Fibroblast of the aortic adventitia (primary cell): Measurements from ENCODE around the gene NELFA. TPM values are rescaled to one million over a fixed set of nuclear protein-coding genes. Genes with fewer than 3 reads are reported as not detected.

Source experiments
- DNase-seq: peaks from one replicate; pipeline ENCODE4 v3.0.0-alpha.2; 2010; ENCODE audit warnings: low read depth
- H3K4me3 ChIP-seq: 2 replicates; pipeline ENCODE4 v1.5.1; 2011; ENCODE audit warnings: low read depth, mild to moderate bottlenecking, control low read depth, low read length, moderate library complexity
- CTCF ChIP-seq: IDR thresholded peaks from 2 replicates; pipeline ENCODE4 v1.5.1; 2011; ENCODE audit warnings: mild to moderate bottlenecking, low read length, control low read depth, inconsistent platforms; ENCODE audit not compliant: insufficient read depth
- total RNA-seq: library from RNA; depleted of rRNA; stranded (reverse); fragments of >200 nt; gene quantifications from 2 replicates; pipeline ENCODE4 v1.2.3, GENCODE V29; 2012; ENCODE audit warnings: low replicate concordance

NELFA gene
- 14.8 and 26.2 TPM in 2 replicates for total RNA-seq

DNA sequence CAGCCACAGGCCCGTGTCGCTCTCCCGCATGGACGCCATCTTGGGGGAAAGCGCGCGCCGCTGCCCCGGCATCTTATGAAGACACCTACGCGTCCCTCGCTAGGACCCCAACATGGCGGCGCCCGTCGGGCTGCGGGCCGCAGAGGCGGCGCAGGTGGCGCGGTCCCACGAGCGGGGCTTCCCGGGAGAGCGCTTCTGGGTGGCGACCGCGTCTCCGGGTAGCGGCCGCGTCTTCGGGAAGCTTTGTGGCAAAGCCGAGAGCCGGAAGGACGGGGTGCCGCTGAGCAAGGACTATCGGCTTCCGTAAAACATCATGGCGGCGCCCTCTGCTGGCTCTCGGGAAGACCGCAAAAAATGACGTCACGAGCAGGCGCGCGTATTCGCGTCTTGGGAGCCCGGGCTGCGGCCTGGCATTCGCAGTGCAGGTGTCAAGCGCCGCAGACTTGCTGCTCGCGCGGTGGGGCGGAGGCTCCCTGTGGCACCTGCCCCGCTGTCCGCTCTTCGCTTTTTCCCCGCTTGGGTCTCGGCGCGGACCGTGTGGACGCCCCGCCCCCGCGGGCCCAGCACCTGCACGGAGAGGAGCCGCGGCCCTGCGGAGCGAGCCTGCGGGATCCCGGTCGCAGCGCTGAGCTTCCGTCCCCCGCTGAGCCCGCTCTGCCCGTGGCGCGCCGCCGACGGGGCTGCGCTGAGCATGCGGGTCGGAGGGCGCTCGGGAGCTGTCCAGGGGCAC is at the start of gene NELFA:
Gene NELFA (minus strand): TSS at position 54 of the 730 bp plus-strand sequence. CDS start 15 bp downstream, at position 39.
- peak; percentile 44 for TF ChIP-seq CTCF
- H3K4me3 ChIP-seq = peak within 1 kb of the TSS; percentile 100
- peak; percentile 93 for DNase-seq

DNA sequence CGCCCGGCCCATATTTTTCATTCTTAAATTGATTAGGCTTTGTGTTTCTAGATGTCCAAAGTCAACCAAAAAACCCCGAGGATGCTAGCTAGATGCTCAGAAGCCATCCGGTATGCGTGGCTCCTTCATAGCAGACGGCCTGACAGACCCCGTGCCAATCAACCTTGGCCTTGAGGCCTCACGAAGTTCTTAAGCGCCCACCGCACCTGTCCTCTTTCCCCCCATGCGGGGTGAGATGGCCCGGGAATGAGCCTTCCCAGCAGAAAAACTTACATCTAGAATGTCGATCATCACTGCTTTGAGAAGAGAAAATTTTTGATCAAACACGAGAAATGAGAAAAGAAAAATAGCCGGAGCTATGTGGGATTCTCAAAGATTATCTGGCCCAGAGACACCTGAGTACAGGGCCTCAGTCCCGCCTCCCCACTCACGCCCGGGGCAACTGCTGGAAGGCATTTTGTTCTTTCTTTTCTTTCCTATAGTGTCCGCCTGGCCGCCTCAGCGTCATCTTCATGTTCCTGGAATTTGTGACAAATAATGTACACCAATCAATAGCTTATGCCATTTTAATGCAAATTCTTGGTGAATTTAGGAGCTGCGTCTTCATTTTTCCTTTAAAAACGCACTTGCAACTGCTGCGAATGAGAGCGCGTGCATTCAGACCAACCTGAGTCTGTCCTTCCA is 48.8 kb upstream of the NELFA start:
- no peak for DNase-seq
- no peak for TF ChIP-seq CTCF
- no peak overlapping the region for H3K4me3 ChIP-seq

- H3K4me3 ChIP-seq = no peak overlapping the region
- no peak for TF ChIP-seq CTCF
- DNase-seq = no peak
Measured at GRCh38 chr4:2054217-2054616, 45.4 kb upstream of the NELFA start.

GRCh38 chr4:2051086-2051485 is 42.3 kb upstream of the NELFA start:
- no peak overlapping the region for H3K4me3 ChIP-seq
- no peak for DNase-seq
- no peak for TF ChIP-seq CTCF

DNA sequence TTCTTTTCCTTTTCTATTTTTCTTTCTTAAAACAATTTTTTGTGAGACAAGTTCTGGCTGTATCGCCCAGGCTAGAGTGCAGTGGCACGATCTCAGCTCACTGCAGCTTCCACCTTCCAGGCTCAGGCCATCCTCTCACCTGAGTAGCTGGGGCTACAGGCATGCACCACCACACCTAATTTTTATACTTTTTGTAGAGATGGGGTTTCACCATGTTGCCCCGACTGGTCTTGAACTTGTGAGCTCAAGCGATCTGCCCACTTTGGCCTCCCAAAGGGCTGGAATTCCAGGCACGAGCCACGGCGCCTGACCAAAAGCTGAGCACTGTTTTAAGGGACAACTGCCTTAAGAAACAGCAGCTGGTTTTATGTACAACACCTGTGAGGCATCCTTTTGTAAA is 41.0 kb upstream of the NELFA start:
- DNase-seq = no peak
- TF ChIP-seq CTCF = no peak

DNA sequence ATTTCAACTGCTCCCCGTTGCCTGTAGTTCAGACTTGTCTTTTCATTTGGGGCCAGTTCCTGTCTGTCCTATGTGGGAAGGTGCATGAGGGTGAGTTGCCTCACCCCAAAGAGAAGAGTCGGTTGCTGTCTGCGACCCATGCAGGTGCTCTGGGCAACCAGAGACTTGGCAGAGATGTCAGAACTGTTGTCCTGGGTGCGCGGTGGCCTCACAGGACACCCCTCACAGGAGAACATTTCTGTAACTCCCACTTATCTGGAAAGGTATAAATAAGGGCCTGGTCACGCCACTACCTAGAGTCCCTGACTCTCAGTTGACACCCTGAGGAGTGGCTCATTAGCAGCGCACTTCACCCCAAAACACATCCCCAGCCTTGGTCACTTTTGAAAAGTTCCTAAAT is 40.6 kb upstream of the NELFA start:
- no peak for TF ChIP-seq CTCF
- H3K4me3 ChIP-seq = no peak overlapping the region
- DNase-seq = no peak

More for the DNA sequence above, 41.0 kb upstream of the NELFA start:
- H3K4me3 ChIP-seq = no peak overlapping the region

- DNase-seq = peak; percentile 13
- no peak for TF ChIP-seq CTCF
- no peak overlapping the region for H3K4me3 ChIP-seq
Measured at GRCh38 chr4:2048831-2049230, 40.1 kb upstream of the NELFA start.
